CD8-positive, alpha-beta memory T cell (primary cell): ENCODE data around the gene CACNA1G. TPM values are rescaled to one million over a fixed set of nuclear protein-coding genes. Genes with fewer than 3 reads are reported as not detected.
A peak's percentile ranks its signal among the peaks of the same experiment; 100 is the strongest.

ENCODE experiments used
- CTCF ChIA-PET: fragments of 350-600 bp; sonication (Branson Sonifier 250); formaldehyde crosslinking; loops from one replicate; lab custom pipeline; 2021; ENCODE audit warnings: antibody characterized with exemption; lab: Charles Lee
- POLR2A ChIA-PET: fragments of 350-600 bp; sonication (Branson Sonifier 250); formaldehyde crosslinking; loops from one replicate; lab custom pipeline; 2021; ENCODE audit warnings: antibody characterized with exemption; lab: Charles Lee
- DNase-seq, 5 donors: peaks; one replicate each; pipeline versions ENCODE4 v3.0.0 to v3.0.0-alpha.2; 2020 to 2022; ENCODE audit warnings: mixed read lengths in 1 of 5
- H3K27ac ChIP-seq: one replicate; pipeline ENCODE4 v1.7.0; 2013; ENCODE audit warnings: low read depth, mild to moderate bottlenecking, low read length, moderate library complexity
- H3K27me3 ChIP-seq: 2 replicates; pipeline ENCODE4 v1.7.0; 2013; ENCODE audit warnings: low read length, mild to moderate bottlenecking; ENCODE audit not compliant: insufficient read depth, poor library complexity, severe bottlenecking
- H3K36me3 ChIP-seq: 2 replicates; pipeline ENCODE4 v1.7.0; 2013; ENCODE audit warnings: mild to moderate bottlenecking, low read length, moderate library complexity; ENCODE audit not compliant: insufficient read depth
- H3K4me1 ChIP-seq: 2 replicates; pipeline ENCODE4 v1.7.0; 2013; ENCODE audit warnings: mild to moderate bottlenecking, low read length, moderate library complexity; ENCODE audit not compliant: insufficient read depth
- H3K4me3 ChIP-seq: 2 replicates; pipeline ENCODE4 v1.7.0; 2013; ENCODE audit warnings: mild to moderate bottlenecking, low read length
- H3K9me3 ChIP-seq: 2 replicates; pipeline ENCODE4 v1.7.0; 2013; ENCODE audit warnings: mild to moderate bottlenecking, low read length
- H3K27ac Mint-ChIP-seq, 8 donors: one replicate each; pipeline ENCODE4 v1.8.0; 2020 to 2021; ENCODE audit warnings: mixed read lengths in 8 of 8, mild to moderate bottlenecking in 6 of 8, inconsistent platforms in 3 of 8, moderate library complexity in 3 of 8
- H3K27me3 Mint-ChIP-seq, 2 donors: one replicate each; pipeline ENCODE4 v1.8.0; 2020 to 2021; ENCODE audit warnings: mixed read lengths in 2 of 2, mild to moderate bottlenecking in 1 of 2, moderate library complexity in 1 of 2
- H3K36me3 Mint-ChIP-seq, 3 donors: one replicate each; pipeline ENCODE4 v1.8.0; 2020 to 2021; ENCODE audit warnings: mixed read lengths in 3 of 3, inconsistent platforms in 1 of 3, mild to moderate bottlenecking in 1 of 3
- H3K4me1 Mint-ChIP-seq, 3 donors: one replicate each; pipeline ENCODE4 v1.8.0; 2020 to 2021; ENCODE audit warnings: mixed read lengths in 3 of 3, inconsistent platforms in 1 of 3, mild to moderate bottlenecking in 1 of 3
- H3K4me3 Mint-ChIP-seq, 7 donors: one replicate each; pipeline ENCODE4 v1.8.0; 2020 to 2021; ENCODE audit warnings: mixed read lengths in 7 of 7, mild to moderate bottlenecking in 6 of 7, moderate library complexity in 4 of 7, inconsistent platforms in 2 of 7
- H3K9me3 Mint-ChIP-seq, 5 donors: one replicate each; pipeline ENCODE4 v1.8.0; 2020 to 2022; ENCODE audit warnings: mixed read lengths in 5 of 5, mild to moderate bottlenecking in 3 of 5, moderate library complexity in 2 of 5, inconsistent platforms in 1 of 5
- polyA plus RNA-seq: library from polyadenylated mRNA; unstranded; fragments of 300-500 nt; fragmentation: Illumina TruSeq; gene quantifications from one replicate; pipeline ENCODE4 v1.2.3, GENCODE V29; 2021
- total RNA-seq, 2 experiments: library from RNA; stranded (reverse); gene quantifications; one replicate each; pipeline ENCODE4 v1.2.3, GENCODE V29; 2021

CACNA1G gene
- total and polyA plus RNA-seq, 3 experiments from 2014 or later, result 0.07 TPM; not detected in 2

DNA sequence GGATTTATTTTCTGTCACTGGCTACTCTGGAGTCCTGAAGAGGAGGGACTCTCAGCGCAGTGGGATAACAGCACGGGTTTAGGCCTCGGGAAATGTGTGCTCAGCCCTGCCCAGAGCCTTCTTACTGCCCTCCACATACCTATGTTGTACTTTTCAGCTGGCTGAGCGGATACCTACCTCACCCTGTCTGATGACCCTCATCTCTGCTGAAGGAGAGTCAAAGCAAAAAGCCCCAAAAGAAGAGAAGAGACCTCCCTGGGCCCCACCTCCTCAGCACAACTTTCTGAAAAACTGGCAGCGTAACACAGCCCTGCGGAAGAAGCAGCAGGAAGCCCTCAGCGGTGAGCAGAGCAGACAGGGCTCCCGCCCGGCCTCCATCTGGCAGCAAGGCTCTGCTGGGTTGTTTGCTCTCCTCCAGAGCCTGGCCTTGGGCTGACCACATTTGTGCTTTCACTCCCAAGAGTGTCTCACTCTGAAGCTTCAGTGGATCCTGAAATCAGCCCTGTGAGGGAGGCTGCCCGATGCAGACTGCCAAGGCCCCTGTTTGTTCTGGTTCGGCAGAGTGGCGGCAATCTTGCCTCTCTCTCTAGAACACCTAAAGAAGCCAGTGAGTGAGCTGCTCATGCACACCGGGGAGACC, 42.0 kb upstream of the CACNA1G start:
- no peaks in the 10 kb centered on the region for H3K36me3 ChIP-seq
- H3K27me3 ChIP-seq, result no peaks in the 10 kb centered on the region
- ChIA-PET CTCF (no interaction called here), POLR2A (no interaction called here)
- peaks cover 0 to 3% of the 10 kb centered on the region in 2 donors for H3K27me3 Mint-ChIP-seq
- no peak for DNase-seq
- no peaks in the 10 kb centered on the region for H3K36me3 Mint-ChIP-seq
- no peaks in the 10 kb centered on the region for H3K9me3 ChIP-seq
- H3K27ac ChIP-seq, result no peak overlapping the region
- H3K4me1 ChIP-seq, result no peaks in the 10 kb centered on the region
- H3K4me3 ChIP-seq, result no peak overlapping the region
- peak overlapping the region in 1 of 8 donors; percentile 38 for H3K27ac Mint-ChIP-seq
- H3K9me3 Mint-ChIP-seq, result no peaks in the 10 kb centered on the region
- no peaks in the 10 kb centered on the region for H3K4me1 Mint-ChIP-seq
- no peak overlapping the region for H3K4me3 Mint-ChIP-seq

DNA sequence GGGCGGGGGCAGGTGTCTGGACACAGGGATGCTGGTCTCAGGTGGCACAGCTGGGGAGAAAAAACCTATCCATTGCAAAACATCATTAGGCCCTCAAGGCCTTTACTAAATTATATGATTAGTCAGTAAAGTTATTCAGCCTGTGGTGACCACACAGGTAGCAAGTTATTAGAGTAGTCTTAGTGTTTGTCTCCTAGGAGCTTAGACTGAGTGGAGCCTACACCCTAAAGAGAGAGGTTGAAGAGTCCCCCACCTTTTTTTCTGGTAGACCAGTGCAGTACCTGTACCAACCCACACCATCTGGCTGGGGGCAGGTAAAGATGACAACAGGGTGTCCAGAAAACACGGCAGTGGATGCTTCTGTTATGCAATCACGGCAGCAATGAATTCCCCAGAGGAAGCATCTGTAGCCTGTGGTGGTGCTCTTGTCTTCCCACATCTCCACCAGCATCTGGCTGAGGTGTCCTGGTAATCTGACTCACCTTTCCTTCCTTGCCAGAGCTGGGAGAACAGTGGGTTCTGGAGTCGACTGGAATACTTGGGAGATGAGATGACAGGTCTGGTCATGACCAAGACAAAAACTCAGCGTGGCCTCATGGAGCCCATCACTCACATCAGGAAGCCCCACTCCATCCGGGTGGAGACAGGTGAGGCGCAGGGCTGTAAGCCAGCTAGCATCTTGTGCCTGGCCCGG, 41.2 kb upstream of the CACNA1G start:
- Mint-ChIP-seq H3K4me3 (no peak overlapping the region), H3K36me3 (no peaks in the 10 kb centered on the region), H3K27ac (no peak overlapping the region), H3K4me1 (no peaks in the 10 kb centered on the region), H3K27me3 (peaks cover 0 to 4% of the 10 kb centered on the region in 2 donors), H3K9me3 (no peaks in the 10 kb centered on the region)
- Histone ChIP-seq H3K36me3 (no peaks in the 10 kb centered on the region), H3K4me1 (no peaks in the 10 kb centered on the region), H3K27ac (no peak overlapping the region), H3K27me3 (no peaks in the 10 kb centered on the region), H3K9me3 (no peaks in the 10 kb centered on the region), H3K4me3 (no peak overlapping the region)
- POLR2A ChIA-PET, result no interaction called here
- CTCF ChIA-PET, result no interaction called here
- no peak for DNase-seq

DNA sequence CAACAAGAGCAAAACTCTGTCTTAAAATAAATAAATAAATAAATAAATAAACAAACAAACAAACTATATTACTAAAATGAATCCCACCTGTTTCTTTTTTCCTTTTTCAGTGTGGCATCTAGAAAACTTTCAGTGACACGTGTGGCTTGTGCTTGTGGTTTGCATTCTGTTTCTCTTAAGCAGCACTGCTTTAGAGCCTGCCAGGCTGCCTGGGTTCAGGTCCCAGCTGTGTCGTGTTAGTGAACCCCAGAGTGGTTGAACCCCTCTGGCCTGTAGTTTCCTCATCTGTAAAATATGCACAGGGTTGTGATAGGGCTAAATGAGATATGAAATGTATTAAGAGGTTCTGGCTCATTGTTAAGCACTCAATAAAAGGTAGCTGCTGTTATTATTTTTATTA, 40.0 kb upstream of the CACNA1G start:
- DNase-seq, result no peak
- Histone ChIP-seq H3K27ac (no peak overlapping the region), H3K36me3 (no peaks in the 10 kb centered on the region), H3K9me3 (no peaks in the 10 kb centered on the region), H3K4me1 (no peaks in the 10 kb centered on the region), H3K27me3 (no peaks in the 10 kb centered on the region), H3K4me3 (no peak overlapping the region)
- H3K36me3 Mint-ChIP-seq, result no peaks in the 10 kb centered on the region
- POLR2A ChIA-PET, result no interaction called here
- H3K4me3 Mint-ChIP-seq, result no peak overlapping the region
- no peaks in the 10 kb centered on the region for H3K9me3 Mint-ChIP-seq
- H3K27ac Mint-ChIP-seq, result no peak overlapping the region
- H3K27me3 Mint-ChIP-seq, result peaks cover 0 to 4% of the 10 kb centered on the region in 2 donors
- H3K4me1 Mint-ChIP-seq, result no peaks in the 10 kb centered on the region
- CTCF ChIA-PET, result interaction anchor here (0.9 kb wide), 1 partner anchor 20 kb away, joined by 3 read pairs; no protein-coding TSS in a partner anchor

DNA sequence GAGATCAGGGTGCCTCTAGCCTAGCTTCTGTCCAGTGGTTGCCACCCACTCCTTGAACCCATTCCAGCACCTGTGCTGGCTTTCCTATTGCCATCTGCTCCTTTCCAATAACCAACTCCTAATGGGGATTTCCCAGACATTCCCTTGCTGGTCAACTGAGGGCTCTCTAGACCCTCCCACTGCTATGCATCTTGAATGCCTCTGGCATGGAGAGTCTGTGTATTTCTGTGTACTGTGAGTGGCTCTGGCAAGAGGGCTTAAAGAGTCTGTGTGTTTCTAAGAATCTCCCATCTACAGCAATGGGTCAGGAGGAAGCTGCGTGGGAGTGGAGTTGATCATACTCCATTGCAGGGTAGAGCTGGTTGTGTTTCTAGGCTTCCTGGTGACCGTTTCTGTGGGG, 39.0 kb upstream of the CACNA1G start:
- Histone ChIP-seq H3K4me1 (no peaks in the 10 kb centered on the region), H3K9me3 (no peaks in the 10 kb centered on the region), H3K27ac (no peak overlapping the region), H3K36me3 (no peaks in the 10 kb centered on the region), H3K4me3 (no peak overlapping the region), H3K27me3 (no peaks in the 10 kb centered on the region)
- H3K9me3 Mint-ChIP-seq, result no peaks in the 10 kb centered on the region
- H3K4me3 Mint-ChIP-seq, result no peak overlapping the region
- H3K27ac Mint-ChIP-seq, result no peak overlapping the region
- ChIA-PET POLR2A (no interaction called here), CTCF (no interaction called here)
- H3K36me3 Mint-ChIP-seq, result no peaks in the 10 kb centered on the region
- no peak for DNase-seq
- peaks cover 0 to 4% of the 10 kb centered on the region in 2 donors for H3K27me3 Mint-ChIP-seq
- H3K4me1 Mint-ChIP-seq, result no peaks in the 10 kb centered on the region

DNA sequence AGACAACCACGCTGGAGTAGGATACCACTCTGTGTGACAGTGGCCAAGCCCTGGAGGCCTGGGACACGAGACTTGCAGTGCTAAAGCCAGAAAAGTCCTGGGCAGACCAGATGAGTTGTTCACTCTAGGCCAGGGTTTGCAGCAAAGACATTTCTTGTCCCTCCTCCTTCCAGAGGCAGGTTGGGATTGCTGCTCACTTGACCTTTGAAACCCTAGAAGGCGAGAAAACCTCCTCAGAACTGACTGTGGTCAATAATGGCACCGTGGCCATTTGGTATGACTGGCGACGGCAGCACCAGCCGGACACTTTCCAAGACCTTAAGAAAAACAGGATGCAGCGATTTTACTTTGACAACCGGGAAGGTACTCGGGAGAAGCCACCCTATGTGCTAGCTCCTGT, 37.7 kb upstream of the CACNA1G start:
- Mint-ChIP-seq H3K27ac (no peak overlapping the region), H3K4me3 (no peak overlapping the region), H3K36me3 (no peaks in the 10 kb centered on the region), H3K4me1 (no peaks in the 10 kb centered on the region), H3K9me3 (no peaks in the 10 kb centered on the region), H3K27me3 (peaks cover 0 to 5% of the 10 kb centered on the region in 2 donors)
- CTCF ChIA-PET, result no interaction called here
- Histone ChIP-seq H3K4me1 (no peaks in the 10 kb centered on the region), H3K27me3 (no peaks in the 10 kb centered on the region), H3K27ac (no peak overlapping the region), H3K9me3 (no peaks in the 10 kb centered on the region), H3K36me3 (no peaks in the 10 kb centered on the region), H3K4me3 (no peak overlapping the region)
- POLR2A ChIA-PET, result no interaction called here
- no peak for DNase-seq

DNA sequence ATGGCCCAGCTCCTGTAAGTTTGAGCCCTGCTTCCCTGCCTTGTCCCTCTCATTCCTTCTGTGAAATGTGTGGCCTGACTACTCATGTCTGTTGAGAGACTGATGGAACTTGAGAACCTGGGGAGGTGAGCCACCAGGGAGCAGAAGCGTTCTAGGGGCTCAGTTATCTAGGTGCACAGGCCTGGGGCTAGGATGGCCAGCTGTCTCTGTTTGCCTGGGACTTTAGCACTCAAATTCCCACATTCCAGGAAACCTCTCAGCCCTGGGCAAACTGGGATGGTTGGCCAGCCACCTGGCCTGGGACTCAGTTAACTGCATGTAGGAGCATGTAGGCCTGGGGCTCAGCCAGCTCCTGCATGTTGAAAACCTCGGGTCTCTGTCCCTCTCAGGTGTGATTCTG, 37.3 kb upstream of the CACNA1G start:
- Mint-ChIP-seq H3K36me3 (no peaks in the 10 kb centered on the region), H3K27ac (no peak overlapping the region), H3K4me3 (no peak overlapping the region), H3K9me3 (no peaks in the 10 kb centered on the region), H3K4me1 (no peaks in the 10 kb centered on the region), H3K27me3 (peaks cover 2 to 5% of the 10 kb centered on the region in 2 donors)
- Histone ChIP-seq H3K27ac (no peak overlapping the region), H3K4me1 (no peaks in the 10 kb centered on the region), H3K9me3 (no peaks in the 10 kb centered on the region), H3K36me3 (no peaks in the 10 kb centered on the region), H3K27me3 (no peaks in the 10 kb centered on the region), H3K4me3 (no peak overlapping the region)
- CTCF ChIA-PET, result no interaction called here
- POLR2A ChIA-PET, result no interaction called here
- DNase-seq, result no peak

DNA sequence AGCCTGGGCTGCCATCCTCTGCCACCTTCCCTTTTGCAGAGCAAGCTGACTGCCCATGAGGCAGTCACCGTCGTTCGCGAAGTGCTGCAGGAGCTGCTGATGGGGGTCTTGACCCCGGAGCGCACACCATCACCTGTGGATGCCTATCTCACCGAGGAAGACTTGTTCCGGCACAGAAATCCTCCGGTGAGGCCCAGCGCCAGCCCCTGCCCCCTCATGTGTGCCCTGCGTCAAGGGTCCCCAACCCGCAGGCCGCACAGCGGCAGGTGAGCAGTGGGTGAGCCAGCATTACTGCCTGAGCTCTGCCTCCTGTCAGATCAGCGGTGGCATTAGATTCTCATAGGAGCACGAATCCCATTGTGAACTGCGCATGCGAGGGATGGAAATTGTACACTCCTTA, 35.7 kb upstream of the CACNA1G start:
- Histone ChIP-seq H3K36me3 (no peaks in the 10 kb centered on the region), H3K4me1 (no peaks in the 10 kb centered on the region), H3K9me3 (no peaks in the 10 kb centered on the region), H3K27ac (no peak overlapping the region), H3K27me3 (peaks cover 6% of the 10 kb centered on the region), H3K4me3 (no peak overlapping the region)
- ChIA-PET POLR2A (no interaction called here), CTCF (no interaction called here)
- Mint-ChIP-seq H3K4me1 (no peaks in the 10 kb centered on the region), H3K4me3 (no peak overlapping the region), H3K27ac (no peak overlapping the region), H3K27me3 (peaks cover 9 to 18% of the 10 kb centered on the region in 2 donors), H3K9me3 (no peaks in the 10 kb centered on the region), H3K36me3 (no peaks in the 10 kb centered on the region)
- no peak for DNase-seq

DNA sequence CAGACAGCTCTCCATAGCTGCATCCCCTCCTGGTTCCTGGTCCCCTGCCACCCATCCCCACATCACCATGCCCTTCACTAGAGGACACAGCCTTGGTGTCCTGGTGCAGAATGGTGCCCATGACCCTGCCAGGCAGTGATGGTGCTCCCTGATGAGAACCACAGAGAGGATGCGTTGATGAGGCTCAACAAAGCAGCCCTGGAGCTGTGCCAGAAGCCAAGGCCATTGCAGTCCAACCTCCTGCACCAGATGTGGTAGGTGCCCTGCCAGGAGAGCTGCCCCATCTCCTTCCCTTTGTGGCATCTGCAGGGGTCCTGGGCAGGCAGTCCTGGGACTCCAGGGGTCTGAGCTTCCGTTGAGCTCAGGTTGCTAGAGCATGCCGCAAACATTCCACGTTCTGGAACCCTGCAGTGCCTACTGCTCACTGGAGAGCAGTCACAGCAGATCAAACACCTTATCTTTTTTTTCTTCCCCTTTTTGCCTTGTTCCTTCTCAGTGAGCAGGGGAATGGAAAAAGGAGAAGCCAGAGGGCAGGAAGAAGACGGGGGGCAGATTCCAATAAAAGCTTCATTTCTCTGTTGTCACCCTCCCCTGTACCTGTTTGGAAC, 33.3 kb upstream of the CACNA1G start:
- H3K4me3 Mint-ChIP-seq, result no peak overlapping the region
- no peaks in the 10 kb centered on the region for H3K9me3 Mint-ChIP-seq
- DNase-seq, result no peak
- POLR2A ChIA-PET, result no interaction called here
- CTCF ChIA-PET, result interaction anchor here (1.3 kb wide), 1 partner anchor 15 kb away, joined by 3 read pairs; no protein-coding TSS in a partner anchor
- H3K9me3 ChIP-seq, result no peaks in the 10 kb centered on the region
- H3K36me3 Mint-ChIP-seq, result no peaks in the 10 kb centered on the region
- peaks cover 29 to 42% of the 10 kb centered on the region in 2 donors for H3K27me3 Mint-ChIP-seq
- no peak overlapping the region for H3K27ac ChIP-seq
- no peak overlapping the region for H3K4me3 ChIP-seq
- peaks cover 29% of the 10 kb centered on the region for H3K27me3 ChIP-seq
- H3K4me1 ChIP-seq, result no peaks in the 10 kb centered on the region
- no peak overlapping the region for H3K27ac Mint-ChIP-seq
- no peaks in the 10 kb centered on the region for H3K36me3 ChIP-seq
- peaks cover 0 to 8% (median 0%) of the 10 kb centered on the region in 3 donors for H3K4me1 Mint-ChIP-seq
